A549 (cell line): ENCODE results near the gene ANKRD13D. TPM values are rescaled to one million over a fixed set of nuclear protein-coding genes. Genes with fewer than 3 reads are reported as not detected.

Experiments
- ATAC-seq, 2 experiments: fragments of 200-7000 bp in 1 of 2; fragments of >200 bp in 1 of 2; cut with Nextera tagmentation in 1 of 2; cut with Tn5 transposase in 1 of 2; 3 replicates each; pipeline versions ENCODE4 v1.8.0 to v1.9.1; 2018 to 2020; ENCODE audit warnings: mild to moderate bottlenecking in 1 of 2, moderate library complexity in 1 of 2
- CTCF ChIA-PET: fragments of 300-600 bp; sonication (Branson Sonifier 250); formaldehyde crosslinking; extraction: SDS; loops from one replicate; lab custom pipeline; 2021; ENCODE audit warnings: antibody characterized with exemption, inconsistent platforms; lab: Yijun Ruan, JAX
- POLR2A ChIA-PET: fragments of 350-600 bp; formaldehyde crosslinking; extraction: SDS; loops from one replicate; lab custom pipeline; 2021; ENCODE audit warnings: antibody characterized with exemption, inconsistent platforms; lab: Yijun Ruan, JAX
- DNase-seq, 2 experiments: peaks; one replicate each; pipeline versions ENCODE4 v3.0.0 to v3.0.0-alpha.2; 2011 to 2016; ENCODE audit warnings: low read depth in 1 of 2, low spot score in 1 of 2
- FAIRE-seq: peaks from 2 replicates; lab custom pipeline; 2011; peaks lifted over from hg19 to GRCh38; lab: Jason Lieb, UNC
- H3K27ac ChIP-seq, 2 experiments: fragments of >200 bp; sonication (Bioruptor Twin); formaldehyde crosslinking; 3 replicates each; pipeline ENCODE4 v1.5.1; 2016 to 2017
- H3K4me1 ChIP-seq: fragments of >200 bp; sonication (Bioruptor Twin); formaldehyde crosslinking; 3 replicates; pipeline ENCODE4 v1.6.1; 2016
- H3K4me2 ChIP-seq: fragments of >200 bp; sonication (Bioruptor Twin); formaldehyde crosslinking; 3 replicates; pipeline ENCODE4 v1.6.1; 2016
- H3K4me3 ChIP-seq: fragments of >200 bp; sonication (Bioruptor Twin); formaldehyde crosslinking; 3 replicates; pipeline ENCODE4 v1.5.1; 2016
- H3K9me3 ChIP-seq: fragments of >200 bp; sonication (Bioruptor Twin); formaldehyde crosslinking; 3 replicates; pipeline ENCODE4 v1.6.1; 2016
- CBX2 ChIP-seq: fragments of 200-600 bp; sonication (generic); IDR thresholded peaks from 2 replicates; pipeline ENCODE4 v1.6.1; 2016; ENCODE audit warnings: low read depth, mild to moderate bottlenecking, borderline replicate concordance
- CBX8 ChIP-seq: fragments of 200-600 bp; sonication (generic); IDR thresholded peaks from 2 replicates; pipeline ENCODE4 v1.6.1; 2016
- CTCF ChIP-seq: fragments of >200 bp; sonication (Bioruptor Twin); formaldehyde crosslinking; IDR thresholded peaks from 3 replicates; pipeline ENCODE4 v1.5.1; 2016
- E2F6 ChIP-seq: IDR thresholded peaks from 2 replicates; pipeline ENCODE4 v1.6.1; 2012; ENCODE audit warnings: low read depth, borderline replicate concordance
- EHMT2 ChIP-seq: fragments of 200-600 bp; sonication (generic); IDR thresholded peaks from 2 replicates; pipeline ENCODE4 v1.6.1; 2016; ENCODE audit warnings: antibody characterized with exemption, low read depth, mild to moderate bottlenecking, moderate library complexity
- ELK1 ChIP-seq: fragments of 150-350 bp; IDR thresholded peaks from 2 replicates; pipeline ENCODE4 v1.6.1; 2014; ENCODE audit warnings: low read depth, mild to moderate bottlenecking, low read length
- ESRRA ChIP-seq: fragments of 150-350 bp; IDR thresholded peaks from 2 replicates; pipeline ENCODE4 v1.6.1; 2014; ENCODE audit warnings: mild to moderate bottlenecking, low read length, borderline replicate concordance
- FOSB ChIP-seq: fragments of 250-450 bp; sonication (Bioruptor Pico); IDR thresholded peaks from 2 replicates; pipeline ENCODE4 v1.5.0; 2020; ENCODE audit warnings: mild to moderate bottlenecking, moderate library complexity
- FOSL2 ChIP-seq, 2 experiments: fragments of 450-650 bp in 1 of 2; fragments of >200 bp in 1 of 2; sonication (Bioruptor Twin) in 1 of 2; formaldehyde crosslinking; IDR thresholded peaks; 2 replicates each; pipeline versions ENCODE4 v1.5.0 to v1.6.1; 2016 to 2020; ENCODE audit warnings: mild to moderate bottlenecking in 1 of 2, moderate library complexity in 1 of 2
- GATA3 ChIP-seq: IDR thresholded peaks from 2 replicates; pipeline ENCODE4 v1.6.1; 2012; ENCODE audit warnings: borderline replicate concordance
- HDAC2 ChIP-seq: fragments of 200-600 bp; sonication (generic); IDR thresholded peaks from 2 replicates; pipeline ENCODE4 v1.6.1; 2016
- HEYL ChIP-seq: fragments of 250-450 bp; sonication (Bioruptor Pico); IDR thresholded peaks from 2 replicates; pipeline ENCODE4 v1.8.0; 2021; ENCODE audit warnings: mild to moderate bottlenecking, moderate library complexity
- HOXA7 ChIP-seq: fragments of 250-450 bp; sonication (Bioruptor Pico); IDR thresholded peaks from 2 replicates; pipeline ENCODE4 v1.5.0; 2020; ENCODE audit warnings: mild to moderate bottlenecking, moderate library complexity
- JUN ChIP-seq, 2 experiments: fragments of >200 bp; sonication (Bioruptor Twin); formaldehyde crosslinking; IDR thresholded peaks; 2 replicates in 1 of 2; 3 replicates in 1 of 2; pipeline ENCODE4 v1.6.1; 2016 to 2017
- KDM1A ChIP-seq: fragments of 200-600 bp; sonication (generic); IDR thresholded peaks from 2 replicates; pipeline ENCODE4 v1.6.1; 2016; ENCODE audit warnings: low read depth, mild to moderate bottlenecking
- KDM5A ChIP-seq: fragments of 200-600 bp; sonication (generic); IDR thresholded peaks from 2 replicates; pipeline ENCODE4 v1.6.1; 2016; ENCODE audit warnings: antibody characterized with exemption, mild to moderate bottlenecking
- MAFK ChIP-seq: fragments of 450-650 bp; IDR thresholded peaks from 2 replicates; pipeline ENCODE4 v1.6.1; 2014; ENCODE audit not compliant: partially characterized antibody
- MAX ChIP-seq: IDR thresholded peaks from 2 replicates; pipeline ENCODE4 v1.6.1; 2012
- NFE2L2 ChIP-seq: fragments of 150-350 bp; conservative IDR thresholded peaks from 2 replicates; pipeline ENCODE4 v1.6.1; 2014; ENCODE audit warnings: low read length
- PHF8 ChIP-seq: fragments of 200-600 bp; sonication (generic); IDR thresholded peaks from 2 replicates; pipeline ENCODE4 v1.6.1; 2016; ENCODE audit warnings: low read depth, mild to moderate bottlenecking, antibody characterized with exemption, moderate library complexity, borderline replicate concordance
- POLR2A ChIP-seq: IDR thresholded peaks from 2 replicates; pipeline ENCODE4 v1.6.1; 2012; ENCODE audit warnings: mild to moderate bottlenecking, low read length
- REST ChIP-seq: fragments of 200-600 bp; sonication (generic); IDR thresholded peaks from 2 replicates; pipeline ENCODE4 v1.6.1; 2016; ENCODE audit warnings: antibody characterized with exemption, mild to moderate bottlenecking, moderate library complexity
- RNF2 ChIP-seq: fragments of 200-600 bp; sonication (generic); IDR thresholded peaks from 2 replicates; pipeline ENCODE4 v1.6.1; 2016; ENCODE audit warnings: low read depth, mild to moderate bottlenecking, antibody characterized with exemption, moderate library complexity, borderline replicate concordance
- SREBF2 ChIP-seq: fragments of 450-650 bp; IDR thresholded peaks from 2 replicates; pipeline ENCODE4 v1.6.1; 2014; ENCODE audit warnings: mild to moderate bottlenecking, moderate library complexity
- TP53 ChIP-seq: fragments of 250-450 bp; sonication (Bioruptor Pico); IDR thresholded peaks from 2 replicates; pipeline ENCODE4 v1.5.0; 2021; ENCODE audit warnings: mild to moderate bottlenecking, moderate library complexity
- WGBS: methylation state at CpG from one replicate; pipeline ENCODE4 v1.1.6; 2017; ENCODE audit errors: missing lambda C conversion rate; 5-methylcytosine and 5-hydroxymethylcytosine counted together
- polyA plus RNA-seq, 4 experiments: library from polyadenylated mRNA; depleted of rRNA in 3 of 4; stranded (reverse); fragments of >200 nt; fragmentation: RNase III in 1 of 4; extraction: RNeasy Plus Mini Kit Qiagen cat#74134 plus additional on column Dnase treatment in 1 of 4; gene quantifications; 2 replicates in 3 of 4; 3 replicates in 1 of 4; pipeline ENCODE4 v1.2.3, GENCODE V29; 2011 to 2017

ANKRD13D gene
- polyA plus RNA-seq, 2 of the 4 experiments (the other 2 are of a cell fraction) = 17.0 to 24.2 TPM

- no peak overlapping the region for H3K4me3 ChIP-seq
- no peak for TF ChIP-seq MAX
- TF ChIP-seq E2F6 = no peak
- TF ChIP-seq PHF8 = no peak
- no peak for TF ChIP-seq HDAC2
- no peak for TF ChIP-seq REST
- no peak for TF ChIP-seq HOXA7 (CRISPR knock-in tag)
- no peak for TF ChIP-seq CBX2
- no peak for TF ChIP-seq RNF2
- TF ChIP-seq JUN (IDR thresholded peaks at IDR 0.05) = no peak
- TF ChIP-seq ELK1 = no peak
- no peak for TF ChIP-seq POLR2A
- TF ChIP-seq NFE2L2 = no peak
- no peak for TF ChIP-seq CTCF
- no peak for TF ChIP-seq CBX8
- TF ChIP-seq MAFK = no peak
- TF ChIP-seq FOSB (CRISPR knock-in tag) = no peak
- no peak for TF ChIP-seq KDM5A
- no peak for TF ChIP-seq SREBF2
- ChIA-PET POLR2A (interaction anchor here (0.6 to 2.3 kb wide), 2 partner anchors 12 to 27 kb away, joined by 7 to 8 read pairs; partner anchors contain the start of gene ANKRD13D), CTCF (interaction anchor here (1.1 to 7.1 kb wide), 4 partner anchors 12 to 51 kb away, joined by 3 to 41 read pairs (median 9); no protein-coding TSS in a partner anchor)
- no peak for DNase-seq
- no peak overlapping the region for H3K27ac ChIP-seq
- peaks cover 9% of the 10 kb centered on the region for H3K9me3 ChIP-seq
- no peak for ATAC-seq
- FAIRE-seq = no peak
- 95% methylated on average over 12 of the region's 13 CpGs for WGBS
- peaks cover 22% of the 10 kb centered on the region; the same call in 2 of the 3 replicates for H3K4me1 ChIP-seq
- no peak overlapping the region for H3K4me2 ChIP-seq
Observed at GRCh38 chr11:67300256-67300755, 11.2 kb downstream of the ANKRD13D start.

- ChIA-PET POLR2A (interaction anchor here (0.6 to 2.3 kb wide), 2 partner anchors 12 to 28 kb away, joined by 7 to 8 read pairs; partner anchors contain the start of gene ANKRD13D), CTCF (interaction anchor here (1.1 to 7.1 kb wide), 6 partner anchors 11 to 51 kb away, joined by 3 to 41 read pairs (median 9); partner anchors contain the start of gene ANKRD13D)
- DNase-seq (no peak), FAIRE-seq (no peak), ATAC-seq (no peak)
- Histone ChIP-seq H3K4me2 (no peak overlapping the region), H3K27ac (no peak overlapping the region), H3K4me1 (peaks cover 22% of the 10 kb centered on the region; the same call in 2 of the 3 replicates), H3K9me3 (peaks cover 4% of the 10 kb centered on the region), H3K4me3 (no peak overlapping the region)
- 89% methylated on average over 18 of the region's 22 CpGs for WGBS
- no peak for TF ChIP-seq TP53 (CRISPR knock-in tag)
- TF ChIP-seq GATA3 = no peak
- TF ChIP-seq KDM1A = no peak
- no peak for TF ChIP-seq HEYL (CRISPR knock-in tag)
- no peak for TF ChIP-seq EHMT2
- TF ChIP-seq CBX2 = no peak
- no peak for TF ChIP-seq ESRRA
- no peak for TF ChIP-seq FOSL2 (IDR thresholded peaks at IDR 0.05)
- TF ChIP-seq FOSL2 (CRISPR knock-in tag; IDR thresholded peaks at IDR 0.05) = no peak
- no peak for TF ChIP-seq CTCF
- TF ChIP-seq ELK1 = no peak
- no peak for TF ChIP-seq CBX8
Observed at GRCh38 chr11:67300756-67301312, 11.7 kb downstream of the ANKRD13D start.
